HG03159 (cell line): Measurements from ENCODE around the gene ZNF532.

Experiments
- ATAC-seq: cut with Tn5 transposase; IDR thresholded peaks from one replicate; pipeline ENCODE4 v1.9.1; 2021; ENCODE audit warnings: mild to moderate bottlenecking, moderate library complexity; ENCODE audit not compliant: unreplicated experiment

Gene ZNF532

GRCh38 chr18:58937071-58937886 is 72.6 kb downstream of the ZNF532 start:
- no peak for ATAC-seq

GRCh38 chr18:58937887-58938267 is 73.2 kb downstream of the ZNF532 start:
- no peak for ATAC-seq

GRCh38 chr18:58941426-58942099 is 76.9 kb downstream of the ZNF532 start:
- ATAC-seq = no peak

GRCh38 chr18:58943896-58944295 is 79.2 kb downstream of the ZNF532 start:
- no peak for ATAC-seq

- ATAC-seq = no peak
These were observed 82.6 kb downstream of the ZNF532 start for GRCh38 chr18:58947136-58947732.

GRCh38 chr18:58949031-58949430 is 84.4 kb downstream of the ZNF532 start:
- ATAC-seq = no peak

- no peak for ATAC-seq
These were observed 87.5 kb downstream of the ZNF532 start for GRCh38 chr18:58951986-58952702.

- no peak for ATAC-seq
These were observed 88.2 kb downstream of the ZNF532 start for GRCh38 chr18:58952858-58953257.

- no peak for ATAC-seq
These were observed 89.0 kb downstream of the ZNF532 start for GRCh38 chr18:58953627-58954026.

- no peak for ATAC-seq
These were observed 90.3 kb downstream of the ZNF532 start for GRCh38 chr18:58955001-58955400.

- no peak for ATAC-seq
These were observed 91.1 kb downstream of the ZNF532 start for GRCh38 chr18:58955738-58956137.

GRCh38 chr18:58958628-58959027 is 94.0 kb downstream of the ZNF532 start:
- ATAC-seq = no peak

GRCh38 chr18:58960508-58960907 is 95.8 kb downstream of the ZNF532 start:
- no peak for ATAC-seq

GRCh38 chr18:58960946-58961722 is 96.5 kb downstream of the ZNF532 start:
- no peak for ATAC-seq

- no peak for ATAC-seq
These were observed 97.7 kb downstream of the ZNF532 start for GRCh38 chr18:58962336-58962735.

- ATAC-seq = no peak
These were observed 100.8 kb downstream of the ZNF532 start for GRCh38 chr18:58965291-58966004.

- no peak for ATAC-seq
These were observed 101.5 kb downstream of the ZNF532 start for GRCh38 chr18:58966005-58966677.

GRCh38 chr18:58966704-58967103 is 102.0 kb downstream of the ZNF532 start:
- no peak for ATAC-seq

- ATAC-seq = no peak
These were observed 103.1 kb downstream of the ZNF532 start for GRCh38 chr18:58967751-58968254.
